ENCODE results near the gene SLC38A9. TPM values are rescaled to one million over a fixed set of nuclear protein-coding genes. Genes with fewer than 3 reads are reported as not detected.
"Not testable (repeated sequence)": the region's sequence is repeated elsewhere in the genome, so short reads cannot be mapped to it uniquely, and the experiment has no call there.

SLC38A9 gene
- total and polyA plus RNA-seq, 2 donors (not counting 1 experiment from before 2014, with no cell fraction given) = 23.4 to 36.3 TPM

- H3K4me3 ChIP-seq (ENCODE audit: control extremely low read depth in 1 of 5, extremely low read depth in 1 of 5, insufficient read depth in 1 of 5, low read depth in 2 of 5, low read length in 4 of 5) = no peak overlapping the region
- Mint-ChIP-seq H3K4me3 (no peak overlapping the region), H3K27me3 (no peaks in the 10 kb centered on the region), H3K9me3 (ENCODE audit: insufficient read depth) (no peaks in the 10 kb centered on the region), H3K4me1 (no peaks in the 10 kb centered on the region), H3K27ac (no peak overlapping the region)
- H3K36me3 ChIP-seq (replicated peaks in 1 of 2; ENCODE audit: control extremely low read depth in 1 of 2, control insufficient read depth in 1 of 2, extremely low read depth in 1 of 2, insufficient read depth in 2 of 2, low read length in 1 of 2) = no peaks in the 10 kb centered on the region
- TF ChIP-seq EZH2 (IDR thresholded peaks at IDR 0.05; ENCODE audit: borderline replicate concordance, insufficient read depth, low read depth, low read length, poor library complexity, severe bottlenecking) (no peak), CTCF (IDR thresholded peaks at IDR 0.05) (no peak)
- no peak overlapping the region for H2AFZ ChIP-seq (ENCODE audit: insufficient read depth, low read depth, low read length, poor library complexity, severe bottlenecking)
- H3K4me2 ChIP-seq (replicated peaks; ENCODE audit: low read depth, low read length, poor library complexity, severe bottlenecking) = no peak overlapping the region
- no peak for ATAC-seq (ENCODE audit: low read depth)
- H3K27me3 ChIP-seq (replicated peaks in 1 of 4; ENCODE audit: control extremely low read depth in 1 of 4, control insufficient read depth in 3 of 4, insufficient read depth in 4 of 4, low read length in 3 of 4) = no peaks in the 10 kb centered on the region
- H3K4me1 ChIP-seq (ENCODE audit: control insufficient read depth in 2 of 2, insufficient read depth in 2 of 2, low read length in 2 of 2) = no peaks in the 10 kb centered on the region
- H3K9me3 ChIP-seq (ENCODE audit: control extremely low read depth in 1 of 3, control insufficient read depth in 2 of 3, insufficient read depth in 1 of 3, low read length in 2 of 3) = peaks cover 0 to 9% (median 0%) of the 10 kb centered on the region in 3 donors
- POLR2A ChIA-PET = no interaction called here
- no peak for DNase-seq
- no peaks in the 10 kb centered on the region for H3K79me2 ChIP-seq (ENCODE audit: control insufficient read depth, insufficient read depth, low read length)
- no CpG with 5 or more reads among the region's 6 CpGs for WGBS (ENCODE audit: insufficient coverage)
- H4K20me1 ChIP-seq (ENCODE audit: control insufficient read depth, insufficient read depth, low read length, poor library complexity, severe bottlenecking) = no peaks in the 10 kb centered on the region
- intact Hi-C loops (cut with micrococcal nuclease) = no loop called here
- no peak overlapping the region for H3K9ac ChIP-seq (ENCODE audit: low read length)
- no peak overlapping the region for H3K27ac ChIP-seq (ENCODE audit: low read length in 2 of 2)
- CTCF ChIA-PET = no interaction called here
Observed at GRCh38 chr5:55608595-55609349, 103.4 kb downstream of the SLC38A9 start.

GRCh38 chr5:55607309-55607708, 104.8 kb downstream of the SLC38A9 start:
- H3K4me3 ChIP-seq (ENCODE audit: control extremely low read depth in 1 of 5, extremely low read depth in 1 of 5, insufficient read depth in 1 of 5, low read depth in 2 of 5, low read length in 4 of 5); H3K79me2 ChIP-seq (ENCODE audit: control insufficient read depth, insufficient read depth, low read length); H3K27ac ChIP-seq (ENCODE audit: low read length in 2 of 2); H3K27me3 ChIP-seq (replicated peaks in 1 of 4; ENCODE audit: control extremely low read depth in 1 of 4, control insufficient read depth in 3 of 4, insufficient read depth in 4 of 4, low read length in 3 of 4); H3K36me3 ChIP-seq (replicated peaks in 1 of 2; ENCODE audit: control extremely low read depth in 1 of 2, control insufficient read depth in 1 of 2, extremely low read depth in 1 of 2, insufficient read depth in 2 of 2, low read length in 1 of 2); H3K9me3 Mint-ChIP-seq (ENCODE audit: insufficient read depth); H2AFZ ChIP-seq (ENCODE audit: insufficient read depth, low read depth, low read length, poor library complexity, severe bottlenecking); DNase-seq; H3K27me3 Mint-ChIP-seq; H4K20me1 ChIP-seq (ENCODE audit: control insufficient read depth, insufficient read depth, low read length, poor library complexity, severe bottlenecking); ATAC-seq (ENCODE audit: low read depth); H3K27ac Mint-ChIP-seq; H3K4me2 ChIP-seq (replicated peaks; ENCODE audit: low read depth, low read length, poor library complexity, severe bottlenecking); POLR2A ChIA-PET; intact Hi-C loops (cut with micrococcal nuclease); CTCF ChIA-PET; H3K4me3 Mint-ChIP-seq; H3K4me1 ChIP-seq (ENCODE audit: control insufficient read depth in 2 of 2, insufficient read depth in 2 of 2, low read length in 2 of 2); H3K4me1 Mint-ChIP-seq; H3K9ac ChIP-seq (ENCODE audit: low read length); H3K9me3 ChIP-seq (ENCODE audit: control extremely low read depth in 1 of 3, control insufficient read depth in 2 of 3, insufficient read depth in 1 of 3, low read length in 2 of 3): not testable (repeated sequence)
- no CpG with 5 or more reads among the region's 5 CpGs for WGBS (ENCODE audit: insufficient coverage)

Measured in B cell (primary cell).